GM12873 (cell line): Measurements from ENCODE around the gene NBAS.

ENCODE experiments used
- TF ChIP-seq, protein P1 (sequence below): IDR thresholded peaks from 2 replicates; pipeline ENCODE4 v1.5.1; 2012; ENCODE audit warnings: low read depth, mild to moderate bottlenecking, moderate library complexity, low read length, control low read depth; ENCODE audit not compliant: insufficient read depth; ENCODE audit errors: missing control alignments

Gene NBAS

DNA sequence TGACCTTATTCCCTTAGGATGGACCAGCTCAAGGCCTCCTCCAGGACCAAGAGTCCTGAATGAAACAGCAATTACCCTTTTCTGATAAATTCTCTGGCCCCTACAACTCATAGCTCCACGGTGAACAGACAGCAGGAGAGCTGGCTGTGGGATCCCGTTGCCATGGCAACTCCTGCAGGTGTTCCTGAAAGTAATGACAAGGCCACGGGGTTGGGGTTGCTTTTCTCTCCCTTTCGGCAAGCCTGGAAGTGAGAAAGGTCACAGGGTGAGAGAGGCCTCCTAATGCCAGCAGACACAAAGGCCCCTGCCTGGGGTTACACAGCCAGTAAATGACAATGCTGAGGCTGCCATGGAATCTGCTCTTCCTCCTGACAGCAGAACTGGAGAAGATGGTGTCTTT, 403.0 kb downstream of the NBAS start:
- TF ChIP-seq, protein P1, sequence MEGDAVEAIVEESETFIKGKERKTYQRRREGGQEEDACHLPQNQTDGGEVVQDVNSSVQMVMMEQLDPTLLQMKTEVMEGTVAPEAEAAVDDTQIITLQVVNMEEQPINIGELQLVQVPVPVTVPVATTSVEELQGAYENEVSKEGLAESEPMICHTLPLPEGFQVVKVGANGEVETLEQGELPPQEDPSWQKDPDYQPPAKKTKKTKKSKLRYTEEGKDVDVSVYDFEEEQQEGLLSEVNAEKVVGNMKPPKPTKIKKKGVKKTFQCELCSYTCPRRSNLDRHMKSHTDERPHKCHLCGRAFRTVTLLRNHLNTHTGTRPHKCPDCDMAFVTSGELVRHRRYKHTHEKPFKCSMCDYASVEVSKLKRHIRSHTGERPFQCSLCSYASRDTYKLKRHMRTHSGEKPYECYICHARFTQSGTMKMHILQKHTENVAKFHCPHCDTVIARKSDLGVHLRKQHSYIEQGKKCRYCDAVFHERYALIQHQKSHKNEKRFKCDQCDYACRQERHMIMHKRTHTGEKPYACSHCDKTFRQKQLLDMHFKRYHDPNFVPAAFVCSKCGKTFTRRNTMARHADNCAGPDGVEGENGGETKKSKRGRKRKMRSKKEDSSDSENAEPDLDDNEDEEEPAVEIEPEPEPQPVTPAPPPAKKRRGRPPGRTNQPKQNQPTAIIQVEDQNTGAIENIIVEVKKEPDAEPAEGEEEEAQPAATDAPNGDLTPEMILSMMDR: no peak

GRCh38 chr2:15155959-15156574, 405.1 kb downstream of the NBAS start:
- TF ChIP-seq, protein P1: no peak

- TF ChIP-seq, protein P1: no peak
Measured at GRCh38 chr2:15154297-15154696, 406.8 kb downstream of the NBAS start.

GRCh38 chr2:15152382-15152781, 408.8 kb downstream of the NBAS start:
- TF ChIP-seq, protein P1: no peak

DNA sequence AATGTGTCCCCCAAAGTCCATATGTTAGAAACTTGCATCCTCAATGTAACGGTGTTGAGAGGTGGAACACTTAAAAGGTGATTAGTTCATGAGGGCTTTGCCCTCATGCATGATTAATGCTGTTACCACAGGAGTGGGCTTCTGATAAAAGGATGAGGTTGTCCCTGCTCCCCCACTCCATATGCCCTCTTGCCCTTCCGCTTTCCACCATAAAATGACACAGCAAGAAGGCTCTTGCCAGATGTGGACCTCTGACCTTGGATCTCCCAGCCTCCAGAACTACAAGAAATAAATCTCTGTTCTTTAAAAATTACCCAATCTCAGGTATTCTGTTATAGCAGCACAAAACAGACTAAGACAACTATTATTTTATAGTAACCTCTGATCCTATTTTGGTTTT, 412.1 kb downstream of the NBAS start:
- TF ChIP-seq, protein P1: no peak

DNA sequence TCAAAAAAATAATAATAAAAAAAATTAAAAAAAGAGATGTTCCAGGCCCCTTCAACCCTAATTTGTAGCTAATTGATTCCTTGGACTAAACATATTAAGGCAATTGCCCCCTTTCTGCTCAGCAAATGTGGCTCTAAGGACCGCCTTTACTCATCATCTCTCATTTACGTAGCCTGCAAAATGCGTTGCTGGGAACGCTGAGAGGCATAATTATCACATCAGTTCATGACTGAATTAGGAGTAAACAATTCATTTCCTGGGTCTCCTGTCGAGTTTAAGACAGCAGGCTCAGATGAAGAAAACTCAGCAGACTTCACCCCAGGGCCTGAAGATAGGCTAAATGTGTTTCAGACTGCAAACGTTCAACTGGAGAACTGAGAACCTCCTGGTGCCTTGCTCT, 413.5 kb downstream of the NBAS start:
- TF ChIP-seq, protein P1: no peak

GRCh38 chr2:15146960-15147359, 414.2 kb downstream of the NBAS start:
- TF ChIP-seq, protein P1: no peak
